Right lobe of liver (tissue), 6 donors: ENCODE data around the gene AMDHD1. TPM values are rescaled to one million over a fixed set of nuclear protein-coding genes. Genes with fewer than 3 reads are reported as not detected.

Experiments used
- ATAC-seq, 4 donors: fragments of 200-7000 bp; cut with Tn5 transposase; one replicate each; pipeline ENCODE4 v1.9.1; 2020; ENCODE audit warnings: mild to moderate bottlenecking in 4 of 4, moderate library complexity in 4 of 4
- DNase-seq, 3 donors: peaks; one replicate each; pipeline ENCODE4 v3.0.0-alpha.2; 2020
- H3K27ac ChIP-seq, 3 donors: fragments of 200-600 bp; one replicate each; pipeline ENCODE4 v1.8.0; 2022
- H3K27me3 ChIP-seq, 2 donors: fragments of 200-600 bp; one replicate each; pipeline ENCODE4 v1.8.0; 2022
- H3K36me3 ChIP-seq, 4 donors: fragments of 200-600 bp; sonication (generic) in 1 of 4; one replicate each; pipeline versions ENCODE4 v1.5.1 to v1.8.0; 2017 to 2022; ENCODE audit warnings: control low read depth in 1 of 4
- H3K4me1 ChIP-seq, 4 donors: fragments of 200-600 bp; sonication (generic) in 1 of 4; one replicate each; pipeline versions ENCODE4 v1.5.1 to v1.8.0; 2017 to 2022; ENCODE audit warnings: control low read depth in 1 of 4
- H3K4me3 ChIP-seq, 3 donors: fragments of 200-600 bp; one replicate each; pipeline ENCODE4 v1.8.0; 2022
- H3K9me3 ChIP-seq, 4 donors: fragments of 200-600 bp; sonication (generic) in 1 of 4; one replicate each; pipeline versions ENCODE4 v1.5.1 to v1.8.0; 2017 to 2022; ENCODE audit warnings: control low read depth in 1 of 4
- POLR2A ChIP-seq: fragments of 450-650 bp; IDR thresholded peaks from one replicate; pipeline ENCODE4 v1.6.1; 2017; ENCODE audit warnings: antibody characterized with exemption, mild to moderate bottlenecking
- WGBS: methylation state at CpG from one replicate; pipeline ENCODE4 v1.1.6; 2018; ENCODE audit warnings: low coverage, low lambda C conversion rate; ENCODE audit not compliant: insufficient coverage; ENCODE audit errors: missing lambda C conversion rate; 5-methylcytosine and 5-hydroxymethylcytosine counted together
- intact Hi-C, 2 donors: fragments of 100-400 bp; cut with DNase I; formaldehyde crosslinking; loops; one replicate each; pipeline versions ENCODE4 v1.11.2 to v1.14.1; 2022
- total RNA-seq, 6 experiments: library from RNA; depleted of rRNA in 2 of 6; stranded (reverse); fragments of >200 nt in 2 of 6; fragmentation: NEBNext Ultra II Directional in 3 of 6; extraction: Animal tissue kit (Norgen Biotek cat#: 25700) in 3 of 6; gene quantifications; one replicate each; pipeline versions ENCODE4 v1.1.0 to v1.2.4, GENCODE V29; 2016 to 2023
- TF ChIP-seq, protein P1 (sequence below), 4 donors: fragments of 200-600 bp in 3 of 4; fragments of 450-650 bp in 1 of 4; IDR thresholded peaks; one replicate each; pipeline versions ENCODE4 v1.5.1 to v1.8.0; 2016 to 2022; ENCODE audit warnings: antibody characterized with exemption in 4 of 4, mild to moderate bottlenecking in 2 of 4
- donor health status: DM: no; HTN: yes; CAD: no.
- donor health status: DM: no; HTN: no; CAD: no.
- donor health status: DM: no; HTN: no; CAD: no.
- donor health status: DM: no; HTN: yes; CAD: no.
- donor health status: DM: no; HTN: yes; CAD: no.

Gene AMDHD1
- total RNA-seq, 6 experiments from 2014 or later, result 41.4 to 97.8 (median 69.1) TPM

GRCh38 chr12:95956557-95957145, 13.5 kb downstream of the AMDHD1 start:
- DNase-seq (no peak), ATAC-seq (peak in 2 of 4 donors; percentile 9 to 25)
- intact Hi-C loops, result no loop called here
- H3K36me3 ChIP-seq, result peaks cover 0 to 27% (median 2%) of the 10 kb centered on the region in 4 donors
- WGBS, result 86% methylated on average over 11 of the region's 27 CpGs
- H3K4me1 ChIP-seq, result no peaks in the 10 kb centered on the region
- H3K9me3 ChIP-seq, result no peaks in the 10 kb centered on the region
- H3K27ac ChIP-seq, result no peak overlapping the region
- no peaks in the 10 kb centered on the region for H3K27me3 ChIP-seq
- TF ChIP-seq, protein P1, sequence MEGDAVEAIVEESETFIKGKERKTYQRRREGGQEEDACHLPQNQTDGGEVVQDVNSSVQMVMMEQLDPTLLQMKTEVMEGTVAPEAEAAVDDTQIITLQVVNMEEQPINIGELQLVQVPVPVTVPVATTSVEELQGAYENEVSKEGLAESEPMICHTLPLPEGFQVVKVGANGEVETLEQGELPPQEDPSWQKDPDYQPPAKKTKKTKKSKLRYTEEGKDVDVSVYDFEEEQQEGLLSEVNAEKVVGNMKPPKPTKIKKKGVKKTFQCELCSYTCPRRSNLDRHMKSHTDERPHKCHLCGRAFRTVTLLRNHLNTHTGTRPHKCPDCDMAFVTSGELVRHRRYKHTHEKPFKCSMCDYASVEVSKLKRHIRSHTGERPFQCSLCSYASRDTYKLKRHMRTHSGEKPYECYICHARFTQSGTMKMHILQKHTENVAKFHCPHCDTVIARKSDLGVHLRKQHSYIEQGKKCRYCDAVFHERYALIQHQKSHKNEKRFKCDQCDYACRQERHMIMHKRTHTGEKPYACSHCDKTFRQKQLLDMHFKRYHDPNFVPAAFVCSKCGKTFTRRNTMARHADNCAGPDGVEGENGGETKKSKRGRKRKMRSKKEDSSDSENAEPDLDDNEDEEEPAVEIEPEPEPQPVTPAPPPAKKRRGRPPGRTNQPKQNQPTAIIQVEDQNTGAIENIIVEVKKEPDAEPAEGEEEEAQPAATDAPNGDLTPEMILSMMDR (IDR thresholded peaks at IDR 0.05), result no peak
- no peak for TF ChIP-seq POLR2A
- H3K4me3 ChIP-seq, result no peak overlapping the region

DNA sequence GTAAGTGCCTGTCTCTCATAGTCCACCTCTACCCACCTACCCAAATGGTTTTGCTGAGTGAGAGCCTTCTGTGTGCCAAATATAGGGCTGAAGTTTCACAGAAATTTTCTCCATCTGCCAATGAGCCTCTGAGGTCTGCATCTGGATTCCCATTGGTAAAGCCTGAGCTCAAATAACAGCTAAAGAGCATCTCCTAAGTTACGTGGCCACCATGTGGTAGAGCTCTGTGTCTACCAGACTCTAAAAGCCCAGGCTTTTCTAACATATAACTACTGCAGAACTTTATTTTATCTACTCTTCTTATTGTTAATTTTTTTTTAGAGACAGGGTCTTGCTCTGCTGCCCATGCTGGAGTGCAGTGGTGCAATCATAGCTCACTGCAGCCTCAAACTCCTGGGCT, 16.0 kb downstream of the AMDHD1 start:
- peaks cover 0 to 3% (median 0%) of the 10 kb centered on the region in 4 donors for H3K4me1 ChIP-seq
- H3K36me3 ChIP-seq, result peaks cover 0 to 34% (median 4%) of the 10 kb centered on the region in 4 donors
- H3K9me3 ChIP-seq, result no peaks in the 10 kb centered on the region
- TF ChIP-seq POLR2A, result no peak
- TF ChIP-seq, protein P1 (IDR thresholded peaks at IDR 0.05), result peak in 2 of 4 donors; percentile 15 to 21
- intact Hi-C loops, result no loop called here
- no peak overlapping the region for H3K27ac ChIP-seq
- no peaks in the 10 kb centered on the region for H3K27me3 ChIP-seq
- ATAC-seq, result peak; percentile 39 to 63 (median 58)
- no peak overlapping the region for H3K4me3 ChIP-seq
- WGBS, result 56% methylated on average over 1 of the region's 1 CpG
- no peak for DNase-seq

- Histone ChIP-seq H3K4me3 (no peak overlapping the region), H3K9me3 (no peaks in the 10 kb centered on the region), H3K4me1 (peaks cover 0 to 14% (median 0%) of the 10 kb centered on the region in 4 donors), H3K27ac (no peak overlapping the region), H3K36me3 (peaks cover 0 to 33% (median 4%) of the 10 kb centered on the region in 4 donors), H3K27me3 (no peaks in the 10 kb centered on the region)
- ATAC-seq, result no peak
- no peak for DNase-seq
- 63% methylated on average over 5 of the region's 5 CpGs for WGBS
- intact Hi-C loops, result no loop called here
- no peak for TF ChIP-seq POLR2A
- TF ChIP-seq, protein P1 (IDR thresholded peaks at IDR 0.05), result no peak
Observed at GRCh38 chr12:95960241-95960640, 17.1 kb downstream of the AMDHD1 start.

DNA sequence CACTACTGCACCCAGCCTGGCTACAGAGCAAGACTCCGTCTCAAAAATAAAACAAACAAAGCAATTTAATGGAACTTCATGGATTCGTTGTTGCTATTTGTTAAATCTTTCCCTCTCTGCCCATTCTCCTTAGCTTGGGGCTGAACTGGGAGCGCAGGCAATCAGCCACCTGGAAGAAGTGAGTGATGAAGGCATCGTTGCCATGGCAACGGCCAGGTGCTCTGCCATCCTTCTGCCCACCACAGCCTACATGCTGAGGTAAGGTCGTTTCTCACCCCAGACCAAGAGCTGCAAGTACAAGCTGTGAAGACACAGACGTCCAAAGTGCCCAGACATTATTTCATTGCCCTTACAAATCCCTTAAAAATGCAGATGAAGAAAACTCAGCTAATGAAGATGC, 19.1 kb downstream of the AMDHD1 start:
- H3K4me1 ChIP-seq, result peaks cover 0 to 33% (median 8%) of the 10 kb centered on the region in 4 donors
- no peaks in the 10 kb centered on the region for H3K27me3 ChIP-seq
- peaks cover 0 to 27% (median 4%) of the 10 kb centered on the region in 4 donors for H3K36me3 ChIP-seq
- H3K27ac ChIP-seq, result no peak overlapping the region
- intact Hi-C loops, result no loop called here
- no peaks in the 10 kb centered on the region for H3K9me3 ChIP-seq
- no peak overlapping the region for H3K4me3 ChIP-seq
- TF ChIP-seq, protein P1 (IDR thresholded peaks at IDR 0.05), result no peak
- TF ChIP-seq POLR2A, result no peak
- ATAC-seq, result no peak
- DNase-seq, result no peak
- 77% methylated on average over 7 of the region's 7 CpGs for WGBS
